Progenitor cell of endocrine pancreas (in vitro differentiated cells): Measurements from ENCODE around the gene DCC. TPM values are rescaled to one million over a fixed set of nuclear protein-coding genes. Genes with fewer than 3 reads are reported as not detected.

Source experiments
- DNase-seq: peaks from one replicate; pipeline ENCODE4 v3.0.0; 2021; ENCODE audit warnings: low spot score; ENCODE audit not compliant: unreplicated experiment
- H3K27ac Mint-ChIP-seq: 2 replicates; pipeline ENCODE4 v1.8.0; 2021; ENCODE audit warnings: mild to moderate bottlenecking, moderate library complexity, mixed read lengths
- H3K27me3 Mint-ChIP-seq: 2 replicates; pipeline ENCODE4 v1.8.0; 2021; ENCODE audit warnings: mixed read lengths
- H3K36me3 Mint-ChIP-seq: 2 replicates; pipeline ENCODE4 v1.8.0; 2022; ENCODE audit warnings: mixed read lengths; ENCODE audit not compliant: insufficient read depth
- H3K4me1 Mint-ChIP-seq: 2 replicates; pipeline ENCODE4 v1.8.0; 2021; ENCODE audit warnings: low read depth, mixed read lengths
- H3K4me3 Mint-ChIP-seq: 2 replicates; pipeline ENCODE4 v1.8.0; 2021; ENCODE audit warnings: low read depth, mild to moderate bottlenecking, moderate library complexity, mixed read lengths
- H3K9me3 Mint-ChIP-seq: 2 replicates; pipeline ENCODE4 v1.8.0; 2021; ENCODE audit warnings: low read depth, mixed read lengths
- total RNA-seq: library from RNA; stranded (reverse); gene quantifications from 2 replicates; pipeline ENCODE4 v1.2.1, GENCODE V29; 2021
- TF ChIP-seq, protein P1 (sequence below): fragments of 200-600 bp; sonication (generic); IDR thresholded peaks from one replicate; pipeline ENCODE4 v1.5.0; 2021; ENCODE audit warnings: antibody characterized with exemption, mild to moderate bottlenecking; ENCODE audit not compliant: unreplicated experiment

The DCC gene
- total RNA-seq, 1 donor from 2014 or later = 8.4 TPM

DNA sequence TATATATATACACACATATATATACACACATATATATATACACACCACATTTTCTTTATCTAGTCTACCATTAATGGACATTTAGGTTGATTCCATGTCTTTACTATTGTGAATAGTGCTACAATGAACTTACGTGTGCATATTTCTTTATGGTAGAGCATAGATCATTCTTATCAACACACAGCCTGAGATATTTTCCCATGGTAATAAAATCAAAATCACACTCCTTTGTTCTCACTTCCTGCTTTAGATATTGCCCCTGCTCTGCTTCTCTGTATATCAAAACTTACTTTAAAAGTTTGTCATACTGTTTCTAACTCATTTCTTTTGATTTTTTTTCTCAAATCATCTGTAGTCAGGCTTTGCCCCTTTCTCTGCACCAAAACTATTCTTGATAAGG is 119.9 kb downstream of the DCC start:
- TF ChIP-seq, protein P1, sequence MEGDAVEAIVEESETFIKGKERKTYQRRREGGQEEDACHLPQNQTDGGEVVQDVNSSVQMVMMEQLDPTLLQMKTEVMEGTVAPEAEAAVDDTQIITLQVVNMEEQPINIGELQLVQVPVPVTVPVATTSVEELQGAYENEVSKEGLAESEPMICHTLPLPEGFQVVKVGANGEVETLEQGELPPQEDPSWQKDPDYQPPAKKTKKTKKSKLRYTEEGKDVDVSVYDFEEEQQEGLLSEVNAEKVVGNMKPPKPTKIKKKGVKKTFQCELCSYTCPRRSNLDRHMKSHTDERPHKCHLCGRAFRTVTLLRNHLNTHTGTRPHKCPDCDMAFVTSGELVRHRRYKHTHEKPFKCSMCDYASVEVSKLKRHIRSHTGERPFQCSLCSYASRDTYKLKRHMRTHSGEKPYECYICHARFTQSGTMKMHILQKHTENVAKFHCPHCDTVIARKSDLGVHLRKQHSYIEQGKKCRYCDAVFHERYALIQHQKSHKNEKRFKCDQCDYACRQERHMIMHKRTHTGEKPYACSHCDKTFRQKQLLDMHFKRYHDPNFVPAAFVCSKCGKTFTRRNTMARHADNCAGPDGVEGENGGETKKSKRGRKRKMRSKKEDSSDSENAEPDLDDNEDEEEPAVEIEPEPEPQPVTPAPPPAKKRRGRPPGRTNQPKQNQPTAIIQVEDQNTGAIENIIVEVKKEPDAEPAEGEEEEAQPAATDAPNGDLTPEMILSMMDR = no peak
- no peak overlapping the region for H3K4me3 Mint-ChIP-seq
- no peaks in the 10 kb centered on the region for H3K36me3 Mint-ChIP-seq
- no peak overlapping the region for H3K27ac Mint-ChIP-seq
- no peaks in the 10 kb centered on the region for H3K4me1 Mint-ChIP-seq
- peaks cover 23% of the 10 kb centered on the region for H3K27me3 Mint-ChIP-seq
- H3K9me3 Mint-ChIP-seq = no peaks in the 10 kb centered on the region
- DNase-seq = no peak

DNA sequence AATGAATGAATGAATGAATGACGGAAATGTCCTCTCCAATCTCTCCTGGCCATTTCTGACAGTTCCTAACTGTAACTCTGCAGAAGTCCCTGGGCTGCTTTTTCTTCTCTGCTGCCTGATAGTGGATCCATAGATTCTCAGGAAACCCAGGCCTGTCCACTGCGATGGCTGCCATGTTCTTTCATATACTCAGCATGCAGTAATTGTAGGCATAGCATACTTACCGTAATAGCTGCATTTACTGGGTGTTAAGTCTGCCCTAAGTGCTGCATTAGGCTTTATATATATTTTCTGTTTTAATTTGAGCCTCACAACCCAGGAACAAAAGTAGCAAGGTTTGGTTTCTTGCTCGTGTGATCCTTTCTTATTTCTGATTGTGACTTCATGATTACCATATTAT is 122.9 kb downstream of the DCC start:
- no peak overlapping the region for H3K27ac Mint-ChIP-seq
- TF ChIP-seq, protein P1 = no peak
- DNase-seq = no peak
- peaks cover 20% of the 10 kb centered on the region for H3K27me3 Mint-ChIP-seq
- no peaks in the 10 kb centered on the region for H3K36me3 Mint-ChIP-seq
- no peak overlapping the region for H3K4me3 Mint-ChIP-seq
- peaks cover 4% of the 10 kb centered on the region for H3K9me3 Mint-ChIP-seq
- no peaks in the 10 kb centered on the region for H3K4me1 Mint-ChIP-seq

DNA sequence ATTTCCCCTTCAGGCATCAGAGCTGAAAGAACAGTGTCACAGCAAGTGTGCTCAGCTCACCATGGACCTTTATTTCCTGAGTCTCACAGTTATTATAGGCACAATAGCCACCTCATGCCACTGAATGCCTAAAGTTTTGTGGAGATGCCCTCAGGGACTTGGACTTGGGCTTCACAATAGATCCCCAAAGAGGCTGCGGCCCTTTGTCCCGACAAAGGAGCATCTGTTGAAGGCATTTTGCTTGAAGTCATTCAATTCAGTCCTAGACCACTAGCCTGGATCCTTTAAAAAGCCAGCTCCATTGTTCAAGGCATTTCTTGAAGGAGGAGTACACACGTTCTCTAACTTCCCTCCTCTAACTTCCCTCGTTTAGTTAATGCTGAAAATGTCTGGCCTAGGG is 125.4 kb downstream of the DCC start:
- Mint-ChIP-seq H3K4me3 (no peak overlapping the region), H3K27me3 (peaks cover 16% of the 10 kb centered on the region), H3K36me3 (no peaks in the 10 kb centered on the region), H3K27ac (no peak overlapping the region), H3K9me3 (peaks cover 5% of the 10 kb centered on the region), H3K4me1 (no peaks in the 10 kb centered on the region)
- DNase-seq = no peak
- TF ChIP-seq, protein P1 = no peak

DNA sequence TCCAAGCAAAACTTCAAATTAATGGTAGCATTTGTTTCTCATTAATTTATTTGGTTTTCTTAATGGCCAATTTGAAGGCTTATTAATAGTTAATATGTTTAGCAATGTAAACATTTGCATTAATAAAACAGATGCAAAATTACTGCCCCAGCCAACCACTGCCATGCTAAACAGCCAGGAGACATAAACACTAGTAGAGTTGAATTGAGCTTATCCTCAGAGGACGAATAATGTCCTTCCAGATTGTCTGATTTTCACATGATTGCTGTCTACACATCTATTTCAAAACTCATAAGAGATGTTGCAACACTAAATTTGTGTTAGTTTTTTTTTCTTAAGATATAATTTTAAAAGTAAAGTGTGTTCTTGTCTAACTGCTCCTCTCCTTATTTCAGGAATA is 128.5 kb downstream of the DCC start:
- Mint-ChIP-seq H3K9me3 (peaks cover 5% of the 10 kb centered on the region), H3K27me3 (peaks cover 13% of the 10 kb centered on the region), H3K4me3 (no peak overlapping the region), H3K4me1 (no peaks in the 10 kb centered on the region), H3K36me3 (no peaks in the 10 kb centered on the region), H3K27ac (no peak overlapping the region)
- TF ChIP-seq, protein P1 = no peak
- DNase-seq = no peak

DNA sequence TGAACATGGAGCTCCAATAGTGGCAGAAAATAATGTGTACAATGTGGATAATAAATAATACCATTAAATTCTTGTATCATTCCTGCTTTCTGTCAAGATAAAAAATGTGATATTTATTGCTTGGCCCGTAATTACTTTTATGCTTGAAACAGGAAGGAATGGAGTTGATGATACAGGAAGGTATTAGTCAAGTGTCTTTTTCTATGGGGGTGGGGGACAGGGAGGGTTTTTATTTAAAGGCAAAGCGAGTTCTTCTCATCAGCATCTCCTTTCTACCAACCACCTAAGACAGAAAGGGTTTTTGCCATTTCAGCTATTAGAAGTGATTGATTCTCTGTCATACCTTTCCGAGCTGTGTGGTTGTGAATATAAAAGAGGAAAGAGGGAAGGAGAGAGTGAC is 135.3 kb downstream of the DCC start:
- Mint-ChIP-seq H3K27ac (no peak overlapping the region), H3K9me3 (peaks cover 3% of the 10 kb centered on the region), H3K4me1 (no peaks in the 10 kb centered on the region), H3K27me3 (peaks cover 3% of the 10 kb centered on the region), H3K4me3 (no peak overlapping the region), H3K36me3 (no peaks in the 10 kb centered on the region)
- TF ChIP-seq, protein P1 = no peak
- DNase-seq = no peak

DNA sequence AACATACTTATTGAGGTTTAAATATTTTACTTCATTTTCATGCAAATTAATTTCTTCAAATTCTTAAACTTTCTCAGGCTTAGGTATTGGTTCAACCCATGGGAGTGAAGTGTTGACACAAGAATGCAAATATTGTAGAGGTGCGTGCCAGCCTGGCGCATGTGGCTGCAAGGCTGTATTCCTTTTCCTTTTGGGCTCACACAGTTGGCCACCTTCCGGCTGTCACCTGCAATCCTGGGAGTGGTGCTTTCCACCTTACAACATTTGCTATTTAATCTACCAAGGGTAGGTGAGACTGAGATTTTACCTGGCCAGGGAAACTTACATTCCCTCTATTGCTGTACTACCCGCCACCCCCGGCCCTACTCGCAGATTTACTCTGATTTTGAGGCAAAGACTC is 141.1 kb downstream of the DCC start:
- Mint-ChIP-seq H3K4me1 (peaks cover 1% of the 10 kb centered on the region), H3K36me3 (no peaks in the 10 kb centered on the region), H3K9me3 (peaks cover 3% of the 10 kb centered on the region), H3K27me3 (no peaks in the 10 kb centered on the region), H3K4me3 (no peak overlapping the region), H3K27ac (no peak overlapping the region)
- DNase-seq = no peak
- TF ChIP-seq, protein P1 = no peak
